ENCODE results near the gene AMIGO1.

AMIGO1 gene

DNA sequence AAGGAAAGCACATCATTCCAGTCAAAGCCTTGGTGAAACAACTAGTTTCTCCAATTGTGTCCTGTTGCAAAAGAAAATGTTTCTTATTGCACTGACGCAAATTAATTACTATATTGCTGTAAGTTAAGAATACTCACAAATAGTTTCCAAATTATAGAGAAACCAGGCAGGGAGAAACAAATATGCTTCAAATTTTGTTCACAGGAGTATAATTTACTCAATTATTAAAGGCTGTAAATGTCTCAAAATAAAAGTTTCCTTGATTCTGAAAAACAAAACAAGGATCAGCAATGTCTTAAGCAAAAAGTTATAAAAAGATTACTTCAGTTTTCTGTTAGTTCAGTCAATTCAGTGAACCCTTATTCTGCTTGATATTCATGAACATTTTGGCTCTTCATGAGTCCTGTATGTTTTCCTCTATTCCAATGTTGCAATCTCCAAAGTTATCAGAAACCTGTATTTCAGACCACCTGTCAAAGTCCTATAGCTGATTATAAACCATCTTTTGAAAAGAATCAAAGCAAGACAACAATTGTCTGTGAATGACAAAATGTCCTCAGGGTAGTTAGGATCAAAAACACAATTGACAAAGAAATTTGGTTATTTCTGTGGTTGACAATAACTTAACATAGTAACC is 54.9 kb downstream of the AMIGO1 start:
- no peak for DNase-seq (ENCODE audit: low read depth in 2 of 2)
